ENCODE results near the gene POLE.

POLE gene

DNA sequence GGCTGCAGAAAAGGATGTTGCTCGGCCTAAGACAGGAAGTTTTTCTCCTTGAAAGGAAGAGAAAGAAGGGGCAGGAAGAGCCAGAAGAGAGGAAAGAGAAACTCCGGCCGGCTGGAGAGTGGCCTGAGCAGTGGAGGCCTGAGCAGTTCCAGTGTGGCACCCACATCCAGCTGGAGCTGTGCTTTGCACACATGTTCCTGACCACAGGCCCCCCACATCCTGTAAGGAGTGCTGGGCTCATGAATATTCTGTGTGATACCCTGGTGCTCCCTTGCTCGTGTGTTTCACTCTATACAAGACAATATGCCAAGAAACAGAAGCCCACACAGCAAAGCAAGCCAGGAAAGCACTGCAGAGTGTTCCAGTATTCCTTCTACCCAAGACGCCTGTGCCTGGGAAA, 27.1 kb downstream of the POLE start:
- Histone ChIP-seq H3K27me3 (ENCODE audit: control insufficient read depth, insufficient read depth, low read length) (no peaks in the 10 kb centered on the region), H3K9ac (ENCODE audit: low read length) (no peak overlapping the region), H3K4me3 (ENCODE audit: low read length) (no peak overlapping the region), H3K4me1 (ENCODE audit: control insufficient read depth, low read depth, low read length) (no peaks in the 10 kb centered on the region), H3K27ac (ENCODE audit: low read length) (no peak overlapping the region), H3K36me3 (ENCODE audit: control insufficient read depth, low read depth, low read length) (peaks cover 91% of the 10 kb centered on the region), H3K9me3 (ENCODE audit: control insufficient read depth, low read depth, low read length) (no peaks in the 10 kb centered on the region)

DNA sequence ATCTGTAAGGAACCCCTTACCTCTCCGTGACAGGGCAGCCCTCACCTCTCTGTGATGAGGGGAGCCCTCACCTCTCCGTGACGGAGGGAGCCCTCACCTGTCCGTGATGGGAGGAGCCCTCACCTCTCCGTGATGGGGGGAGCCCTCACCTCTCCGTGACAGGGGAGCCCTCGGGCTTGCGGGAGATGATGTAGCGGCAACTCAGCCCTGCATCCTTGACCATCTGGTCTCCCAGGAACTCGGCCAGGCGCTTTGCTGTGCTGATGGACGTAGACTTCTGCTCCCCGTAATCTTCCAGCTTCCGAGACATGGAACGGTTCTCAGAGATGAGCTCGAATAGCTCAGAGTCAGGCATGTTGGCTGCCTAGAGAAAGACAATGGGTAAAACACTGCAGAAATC, 28.0 kb downstream of the POLE start:
- Histone ChIP-seq H3K9me3 (ENCODE audit: control insufficient read depth, low read depth, low read length) (no peaks in the 10 kb centered on the region), H3K27ac (ENCODE audit: low read length) (no peak overlapping the region), H3K36me3 (ENCODE audit: control insufficient read depth, low read depth, low read length) (peaks cover 91% of the 10 kb centered on the region), H3K27me3 (ENCODE audit: control insufficient read depth, insufficient read depth, low read length) (no peaks in the 10 kb centered on the region), H3K9ac (ENCODE audit: low read length) (no peak overlapping the region), H3K4me3 (ENCODE audit: low read length) (no peak overlapping the region), H3K4me1 (ENCODE audit: control insufficient read depth, low read depth, low read length) (no peaks in the 10 kb centered on the region)

DNA sequence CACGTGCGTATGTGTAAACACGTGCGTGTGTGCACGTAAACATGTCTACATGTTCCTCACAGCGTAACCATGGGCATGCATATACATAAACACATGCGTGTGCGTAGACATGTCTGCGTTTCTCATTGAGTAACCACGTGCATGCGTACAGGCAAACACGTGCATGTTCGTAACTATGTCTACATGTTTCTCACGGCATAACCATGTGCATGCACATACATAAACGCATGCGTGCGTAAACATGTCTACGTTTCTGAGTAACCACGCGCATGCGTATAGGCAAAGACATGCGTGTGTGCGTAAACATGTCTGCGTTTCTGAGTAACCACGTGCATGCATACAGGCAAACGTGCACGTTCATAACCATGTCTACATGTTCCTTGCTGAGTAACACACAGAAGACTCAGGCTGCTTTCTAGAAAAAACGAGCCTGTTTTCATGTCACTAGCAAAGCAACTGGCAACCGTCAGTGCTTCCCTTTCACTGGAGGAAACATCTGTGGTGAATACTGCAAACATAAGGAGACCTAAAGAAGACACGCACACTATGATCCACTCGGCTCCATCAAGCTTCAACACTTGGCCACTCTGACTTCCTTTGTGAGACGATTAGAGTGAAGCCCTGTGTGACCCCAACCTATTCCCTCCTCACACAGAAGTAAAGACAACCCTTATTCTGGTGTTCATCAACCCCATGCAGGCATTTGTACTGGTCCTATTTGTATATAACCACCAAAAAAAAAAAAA, 28.8 kb downstream of the POLE start:
- Histone ChIP-seq H3K9ac (ENCODE audit: low read length) (no peak overlapping the region), H3K27ac (ENCODE audit: low read length) (no peak overlapping the region), H3K4me1 (ENCODE audit: control insufficient read depth, low read depth, low read length) (no peaks in the 10 kb centered on the region), H3K9me3 (ENCODE audit: control insufficient read depth, low read depth, low read length) (no peaks in the 10 kb centered on the region), H3K4me3 (ENCODE audit: low read length) (no peak overlapping the region), H3K36me3 (ENCODE audit: control insufficient read depth, low read depth, low read length) (peaks cover 91% of the 10 kb centered on the region), H3K27me3 (ENCODE audit: control insufficient read depth, insufficient read depth, low read length) (no peaks in the 10 kb centered on the region)

DNA sequence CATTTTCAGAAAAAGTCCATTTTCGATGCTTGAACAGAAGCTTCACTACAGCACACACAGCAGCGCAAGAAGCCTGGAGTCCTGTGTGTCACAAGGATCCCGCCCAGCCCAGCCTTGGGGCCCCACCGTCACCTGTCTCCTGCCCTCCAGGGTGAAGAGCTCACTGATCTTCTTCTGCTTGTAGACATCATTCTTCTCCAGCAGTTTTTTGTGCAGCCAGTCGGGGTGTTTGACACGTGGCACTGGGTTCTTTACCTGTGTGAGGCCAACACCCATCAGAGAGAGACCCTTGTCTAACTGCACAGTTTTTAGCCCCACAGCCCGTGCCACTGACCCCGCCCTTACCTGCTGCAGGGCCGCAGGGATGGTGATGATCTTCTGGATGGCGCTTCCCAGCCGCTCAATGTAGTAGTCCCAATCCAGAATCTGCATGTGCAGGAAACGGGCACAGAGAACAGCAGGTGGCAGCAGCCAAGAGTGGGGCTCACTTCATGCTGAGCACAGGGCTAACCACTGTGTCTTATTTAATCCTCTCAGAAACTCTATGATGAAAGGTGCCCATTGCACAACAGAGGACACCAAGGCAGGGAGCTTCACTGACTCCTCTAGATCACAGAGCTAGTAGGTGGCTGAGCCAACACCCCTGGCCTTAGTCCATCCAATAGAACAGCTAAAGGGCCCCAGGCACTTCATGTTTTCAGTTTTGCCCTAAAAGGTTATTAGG, 30.0 kb downstream of the POLE start:
- Histone ChIP-seq H3K4me1 (ENCODE audit: control insufficient read depth, low read depth, low read length) (no peaks in the 10 kb centered on the region), H3K36me3 (ENCODE audit: control insufficient read depth, low read depth, low read length) (peaks cover 91% of the 10 kb centered on the region), H3K27ac (ENCODE audit: low read length) (no peak overlapping the region)

DNA sequence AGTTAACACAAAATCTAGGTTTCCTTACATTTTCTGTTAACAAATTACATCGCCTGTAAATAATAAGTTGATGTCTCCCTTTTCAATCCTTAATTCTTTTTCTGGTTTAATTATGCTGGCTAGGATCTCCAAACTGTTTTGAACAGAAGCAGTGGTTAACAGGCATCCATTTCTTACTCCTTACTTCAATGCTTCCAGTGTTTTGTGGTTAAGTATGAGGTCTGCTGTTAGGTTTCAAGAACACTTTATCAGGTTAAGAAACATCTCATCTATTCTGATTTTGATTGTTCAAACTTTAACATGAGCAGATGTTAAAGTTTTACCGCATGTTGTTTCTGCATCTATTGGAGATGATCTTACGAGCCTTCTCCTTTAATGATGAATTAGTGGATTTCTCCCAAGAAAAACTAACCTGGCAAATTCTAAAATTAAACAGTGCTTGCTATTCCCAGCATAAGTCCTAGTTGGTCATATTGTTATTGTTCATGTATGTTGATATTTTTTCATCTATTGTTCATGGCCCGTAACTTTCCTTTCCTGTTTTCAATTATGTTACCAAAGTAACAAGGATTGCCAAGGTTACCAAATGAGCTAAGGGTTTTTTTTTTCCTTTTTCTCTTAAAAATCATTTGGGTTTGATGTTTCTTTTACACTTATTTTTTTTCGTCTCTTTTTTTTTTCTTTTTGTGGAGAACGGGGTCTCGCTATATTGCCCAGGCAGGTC, 33.4 kb downstream of the POLE start:
- no peak overlapping the region for H3K27ac ChIP-seq (ENCODE audit: low read length)
- no peaks in the 10 kb centered on the region for H3K4me1 ChIP-seq (ENCODE audit: control insufficient read depth, low read depth, low read length)
- no peaks in the 10 kb centered on the region for H3K27me3 ChIP-seq (ENCODE audit: control insufficient read depth, insufficient read depth, low read length)
- H3K36me3 ChIP-seq (ENCODE audit: control insufficient read depth, low read depth, low read length): peaks cover 90% of the 10 kb centered on the region
- H3K9ac ChIP-seq (ENCODE audit: low read length): no peak overlapping the region
- no peak overlapping the region for H3K4me3 ChIP-seq (ENCODE audit: low read length)
- no peaks in the 10 kb centered on the region for H3K9me3 ChIP-seq (ENCODE audit: control insufficient read depth, low read depth, low read length)

More for the DNA sequence above, 30.0 kb downstream of the POLE start:
- H3K4me3 ChIP-seq (ENCODE audit: low read length): no peak overlapping the region
- no peaks in the 10 kb centered on the region for H3K27me3 ChIP-seq (ENCODE audit: control insufficient read depth, insufficient read depth, low read length)
- no peak overlapping the region for H3K9ac ChIP-seq (ENCODE audit: low read length)
- H3K9me3 ChIP-seq (ENCODE audit: control insufficient read depth, low read depth, low read length): no peaks in the 10 kb centered on the region

DNA sequence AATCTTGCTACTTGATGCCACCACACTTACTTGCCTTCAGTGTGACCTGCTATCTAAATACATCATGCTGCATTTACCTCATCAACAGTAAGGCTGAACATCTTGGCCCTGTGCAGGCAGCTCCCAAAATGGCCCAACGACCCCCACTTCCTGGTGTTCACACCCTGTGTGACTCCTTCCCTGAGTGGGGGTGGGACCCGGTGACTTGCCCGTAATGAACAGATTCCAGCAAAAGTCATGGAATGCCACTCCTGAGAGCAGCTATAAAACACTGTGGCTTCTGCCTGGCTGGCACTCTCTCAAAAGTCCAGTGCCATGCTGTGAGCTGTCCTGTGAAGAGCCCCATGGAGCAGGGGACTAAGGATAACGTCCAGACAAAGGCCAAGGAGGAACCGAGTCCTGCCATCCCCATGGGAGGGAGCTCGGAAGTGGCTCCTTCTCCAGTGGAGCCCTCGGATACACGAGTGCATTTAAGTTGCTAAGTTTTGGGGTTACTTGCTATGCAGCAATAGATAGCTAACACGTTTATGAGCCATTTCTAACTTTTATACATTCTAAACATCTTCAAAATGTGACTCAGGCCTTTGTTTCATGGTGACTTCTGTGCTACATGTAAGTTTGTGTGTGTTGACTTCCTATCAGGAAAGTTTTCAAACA, 35.6 kb downstream of the POLE start:
- Histone ChIP-seq H3K9me3 (ENCODE audit: control insufficient read depth, low read depth, low read length) (no peaks in the 10 kb centered on the region), H3K36me3 (ENCODE audit: control insufficient read depth, low read depth, low read length) (peaks cover 86% of the 10 kb centered on the region), H3K27me3 (ENCODE audit: control insufficient read depth, insufficient read depth, low read length) (no peaks in the 10 kb centered on the region), H3K4me3 (ENCODE audit: low read length) (no peak overlapping the region), H3K9ac (ENCODE audit: low read length) (no peak overlapping the region), H3K27ac (ENCODE audit: low read length) (no peak overlapping the region), H3K4me1 (ENCODE audit: control insufficient read depth, low read depth, low read length) (no peaks in the 10 kb centered on the region)

DNA sequence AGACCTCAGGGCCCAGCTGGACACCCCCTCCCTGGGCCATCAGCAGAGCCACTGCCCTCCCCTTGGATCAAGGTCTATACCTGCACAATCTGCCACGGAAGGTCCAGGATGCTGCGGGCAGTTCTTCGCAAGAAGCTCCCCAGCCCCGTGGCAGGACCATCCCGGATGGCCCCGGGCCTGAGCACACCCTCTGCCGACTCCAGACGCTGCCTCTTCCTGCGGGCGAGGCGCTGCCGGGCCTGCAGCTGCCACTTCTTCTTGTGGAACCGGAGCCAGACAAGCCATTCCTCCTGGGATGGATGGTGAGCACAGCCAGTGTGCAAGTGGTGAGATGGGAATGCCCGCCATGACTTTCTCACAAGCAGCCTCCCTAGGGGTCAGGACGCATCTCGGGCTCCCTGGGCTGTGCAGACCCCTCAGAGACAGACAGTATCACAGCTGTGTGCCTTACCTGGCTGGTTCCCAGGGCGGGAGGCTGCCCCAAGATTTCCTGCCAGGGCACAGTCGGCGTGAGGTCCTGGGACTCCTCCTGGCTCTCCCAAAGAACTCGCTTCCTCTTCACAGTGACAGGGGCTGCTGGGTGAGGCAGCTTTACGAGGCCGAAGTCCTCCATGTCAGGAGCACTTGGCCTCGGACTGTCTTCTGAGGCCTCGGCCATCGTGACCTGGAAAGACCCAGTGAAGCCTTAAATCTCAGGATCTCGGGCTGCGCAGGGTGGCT, 37.8 kb downstream of the POLE start:
- Histone ChIP-seq H3K4me3 (ENCODE audit: low read length) (no peak overlapping the region), H3K9ac (ENCODE audit: low read length) (no peak overlapping the region), H3K27me3 (ENCODE audit: control insufficient read depth, insufficient read depth, low read length) (no peaks in the 10 kb centered on the region), H3K9me3 (ENCODE audit: control insufficient read depth, low read depth, low read length) (no peaks in the 10 kb centered on the region), H3K36me3 (ENCODE audit: control insufficient read depth, low read depth, low read length) (peaks cover 80% of the 10 kb centered on the region), H3K4me1 (ENCODE audit: control insufficient read depth, low read depth, low read length) (no peaks in the 10 kb centered on the region), H3K27ac (ENCODE audit: low read length) (no peak overlapping the region)

DNA sequence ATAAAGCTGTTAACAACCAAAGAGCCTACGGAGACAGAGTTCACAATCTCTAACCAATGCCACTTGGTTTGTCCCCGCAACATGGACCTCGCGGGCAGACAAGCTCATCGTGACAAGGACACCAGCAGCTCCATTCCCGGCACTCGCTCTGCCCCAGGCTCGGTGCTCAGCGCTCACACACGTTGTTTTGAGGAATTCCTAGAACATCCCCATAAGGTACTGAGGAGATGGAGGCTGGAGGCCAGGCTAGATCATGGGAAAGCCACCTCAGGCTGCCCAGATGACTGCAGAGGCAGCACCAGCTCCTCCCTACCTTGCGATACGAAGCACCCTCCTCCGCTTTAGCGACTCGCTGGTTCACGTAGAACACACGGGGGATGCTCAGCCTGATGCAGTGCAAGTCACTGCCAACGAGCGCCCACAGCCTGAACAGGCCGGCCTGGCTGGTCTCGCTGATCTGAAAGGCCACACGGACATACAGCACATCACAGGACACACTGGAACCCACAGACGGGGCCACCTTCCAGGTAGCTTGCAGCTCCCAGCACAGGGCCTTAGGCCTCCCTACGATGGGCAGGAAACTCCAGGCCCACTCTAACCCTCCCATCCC, 38.4 kb downstream of the POLE start:
- H3K36me3 ChIP-seq (ENCODE audit: control insufficient read depth, low read depth, low read length): peaks cover 76% of the 10 kb centered on the region

DNA sequence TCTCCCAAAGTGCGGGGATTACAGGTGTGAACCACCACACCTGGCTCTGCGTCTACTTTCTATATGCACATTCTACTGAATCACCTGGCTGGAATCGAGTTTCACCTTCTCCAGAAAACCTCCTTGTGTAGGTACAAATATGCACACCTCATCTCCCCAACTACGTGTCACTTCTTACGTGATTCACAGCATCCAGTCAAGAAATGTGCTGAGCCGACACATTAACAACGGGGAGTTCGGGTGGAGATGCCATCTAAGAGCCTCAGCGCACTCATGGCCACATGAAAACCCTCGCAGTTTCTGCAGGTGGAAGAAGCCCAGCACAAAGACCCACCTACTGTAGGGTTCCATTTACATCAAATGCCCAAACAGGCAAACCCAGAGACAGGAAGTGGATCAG, 39.3 kb downstream of the POLE start:
- Histone ChIP-seq H3K36me3 (ENCODE audit: control insufficient read depth, low read depth, low read length) (peaks cover 76% of the 10 kb centered on the region), H3K27me3 (ENCODE audit: control insufficient read depth, insufficient read depth, low read length) (no peaks in the 10 kb centered on the region), H3K4me1 (ENCODE audit: control insufficient read depth, low read depth, low read length) (no peaks in the 10 kb centered on the region), H3K9ac (ENCODE audit: low read length) (no peak overlapping the region), H3K4me3 (ENCODE audit: low read length) (no peak overlapping the region), H3K9me3 (ENCODE audit: control insufficient read depth, low read depth, low read length) (no peaks in the 10 kb centered on the region), H3K27ac (ENCODE audit: low read length) (no peak overlapping the region)

More for the DNA sequence above, 38.4 kb downstream of the POLE start:
- Histone ChIP-seq H3K27ac (ENCODE audit: low read length) (no peak overlapping the region), H3K9ac (ENCODE audit: low read length) (no peak overlapping the region), H3K9me3 (ENCODE audit: control insufficient read depth, low read depth, low read length) (no peaks in the 10 kb centered on the region), H3K4me3 (ENCODE audit: low read length) (no peak overlapping the region), H3K27me3 (ENCODE audit: control insufficient read depth, insufficient read depth, low read length) (no peaks in the 10 kb centered on the region), H3K4me1 (ENCODE audit: control insufficient read depth, low read depth, low read length) (no peaks in the 10 kb centered on the region)

DNA sequence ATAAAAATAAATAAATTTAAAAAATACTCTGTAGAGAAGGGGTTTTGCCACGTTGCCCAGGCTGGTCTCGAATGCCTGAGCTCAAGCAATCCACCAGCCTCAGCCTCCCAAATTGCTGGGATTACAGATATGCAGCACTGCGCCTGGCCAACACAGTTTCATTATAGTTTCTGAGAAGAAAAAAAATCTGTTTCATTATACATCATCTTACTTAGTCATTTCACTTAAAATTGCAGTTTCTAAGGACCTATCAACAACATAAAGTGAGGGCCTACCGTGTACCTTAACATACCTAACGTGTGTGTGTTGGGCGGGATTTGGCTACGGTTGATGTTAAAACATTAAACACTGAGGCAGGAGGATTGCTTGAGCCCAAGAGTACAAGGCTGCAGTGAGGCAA, 40.3 kb downstream of the POLE start:
- H3K4me3 ChIP-seq (ENCODE audit: low read length): no peak overlapping the region
- no peaks in the 10 kb centered on the region for H3K9me3 ChIP-seq (ENCODE audit: control insufficient read depth, low read depth, low read length)
- no peaks in the 10 kb centered on the region for H3K27me3 ChIP-seq (ENCODE audit: control insufficient read depth, insufficient read depth, low read length)
- H3K36me3 ChIP-seq (ENCODE audit: control insufficient read depth, low read depth, low read length): peaks cover 76% of the 10 kb centered on the region
- H3K4me1 ChIP-seq (ENCODE audit: control insufficient read depth, low read depth, low read length): no peaks in the 10 kb centered on the region
- H3K9ac ChIP-seq (ENCODE audit: low read length): no peak overlapping the region
- H3K27ac ChIP-seq (ENCODE audit: low read length): no peak overlapping the region

All from iPS-18a (cell line).